Ramos (cell line): ENCODE data around the gene TYW1B.
"Not testable (repeated sequence)": the region's sequence is repeated elsewhere in the genome, so short reads cannot be mapped to it uniquely, and the experiment has no call there.

Experiments used
- in situ Hi-C: fragments of 300-500 bp; cut with MboI; formaldehyde crosslinking; loops from one replicate; pipeline ENCODE4 v1.14.3; 2022; ENCODE audit warnings: low sequenced_read_pairs; ENCODE audit not compliant: unreplicated experiment

Gene TYW1B

GRCh38 chr7:72766994-72767393 is 61.0 kb downstream of the TYW1B start:
- in situ Hi-C loops: not testable (repeated sequence)

- in situ Hi-C loops: no loop called here
These were observed 67.4 kb downstream of the TYW1B start for GRCh38 chr7:72760602-72761001.

DNA sequence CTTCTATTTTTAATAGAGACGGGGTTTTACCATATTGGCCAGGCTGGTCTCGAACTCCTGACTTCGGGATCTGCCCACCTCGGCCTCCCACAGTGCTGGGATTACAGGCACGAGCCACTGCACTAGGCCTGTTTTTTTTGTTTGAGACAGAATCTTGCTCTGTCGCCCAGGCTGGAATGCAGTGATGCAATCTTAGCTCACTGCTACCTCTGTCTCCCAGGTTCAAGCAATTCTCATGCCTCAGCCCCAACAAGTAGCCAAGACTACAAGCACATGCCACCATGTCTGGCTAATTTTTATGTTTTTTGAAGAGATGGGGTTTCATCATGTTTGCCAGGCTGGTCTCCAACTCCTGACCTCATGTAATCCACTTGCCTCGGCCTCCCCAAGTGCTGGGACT is 73.7 kb downstream of the TYW1B start:
- in situ Hi-C loops: no loop called here

DNA sequence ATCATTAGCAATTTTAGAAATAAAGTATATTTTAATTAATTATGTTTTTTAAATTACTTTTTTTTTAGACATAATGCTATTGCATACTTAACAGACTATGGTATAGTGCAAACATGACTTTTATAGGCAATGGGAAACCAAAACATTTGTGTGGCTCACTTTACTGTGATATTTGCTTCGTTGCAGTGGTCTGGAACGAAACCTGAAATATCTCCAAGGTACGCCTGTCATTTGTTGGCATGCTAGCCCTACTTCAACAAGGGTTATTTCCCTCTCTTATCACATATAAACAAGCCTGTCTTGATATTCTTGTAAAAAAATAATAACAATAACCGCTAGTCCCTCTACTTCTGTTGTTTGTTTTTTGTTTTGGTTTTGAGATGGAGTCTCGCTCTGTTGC is 74.2 kb downstream of the TYW1B start:
- in situ Hi-C loops: no loop called here

GRCh38 chr7:72753229-72753628 is 74.8 kb downstream of the TYW1B start:
- in situ Hi-C loops: not testable (repeated sequence)

DNA sequence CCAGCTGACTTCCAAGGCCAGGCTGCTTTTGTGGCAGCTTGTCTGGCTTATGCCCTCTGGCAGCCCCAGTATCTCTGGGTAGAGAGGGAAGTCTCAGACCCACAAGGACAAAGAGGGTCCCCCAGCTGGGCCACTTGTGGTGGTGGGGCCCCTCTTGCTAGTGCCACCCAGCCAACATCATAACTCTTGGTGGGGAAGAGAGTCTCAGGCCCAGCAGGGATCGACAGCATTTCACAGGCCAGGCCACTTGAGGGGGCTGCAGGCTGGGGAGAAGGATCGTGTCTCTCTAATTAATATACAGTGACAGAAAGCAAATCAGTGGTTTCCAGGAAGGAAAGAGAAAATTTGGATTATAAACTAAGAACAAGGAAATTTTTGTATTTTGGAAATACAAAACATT is 76.0 kb downstream of the TYW1B start:
- in situ Hi-C loops: no loop called here

- in situ Hi-C loops: no loop called here
These were observed 76.6 kb downstream of the TYW1B start for GRCh38 chr7:72751378-72751777.

DNA sequence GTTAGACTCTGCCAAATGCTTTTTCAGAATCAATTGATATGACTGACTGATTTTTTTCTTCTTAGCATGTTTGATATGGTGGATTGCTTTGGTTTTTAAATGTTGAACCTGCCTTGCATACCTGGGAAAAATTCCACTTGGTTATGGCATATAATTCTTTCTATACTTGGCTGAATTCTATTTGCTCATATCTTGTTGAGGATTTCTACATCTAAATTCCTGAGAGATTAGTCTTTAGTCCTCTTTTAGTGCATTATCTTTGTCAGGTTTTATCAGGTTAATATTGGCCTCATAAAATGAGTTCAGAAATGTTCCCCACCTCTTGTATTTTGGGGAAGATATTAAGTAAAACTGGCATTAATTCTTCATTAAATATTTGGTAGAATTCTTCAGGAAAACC is 79.4 kb downstream of the TYW1B start:
- in situ Hi-C loops: not testable (repeated sequence)

GRCh38 chr7:72744244-72744926 is 83.6 kb downstream of the TYW1B start:
- in situ Hi-C loops: not testable (repeated sequence)

GRCh38 chr7:72743801-72744200 is 84.2 kb downstream of the TYW1B start:
- in situ Hi-C loops: not testable (repeated sequence)

- in situ Hi-C loops: not testable (repeated sequence)
These were observed 88.3 kb downstream of the TYW1B start for GRCh38 chr7:72739716-72740115.

- in situ Hi-C loops: not testable (repeated sequence)
These were observed 92.1 kb downstream of the TYW1B start for GRCh38 chr7:72735855-72736254.

DNA sequence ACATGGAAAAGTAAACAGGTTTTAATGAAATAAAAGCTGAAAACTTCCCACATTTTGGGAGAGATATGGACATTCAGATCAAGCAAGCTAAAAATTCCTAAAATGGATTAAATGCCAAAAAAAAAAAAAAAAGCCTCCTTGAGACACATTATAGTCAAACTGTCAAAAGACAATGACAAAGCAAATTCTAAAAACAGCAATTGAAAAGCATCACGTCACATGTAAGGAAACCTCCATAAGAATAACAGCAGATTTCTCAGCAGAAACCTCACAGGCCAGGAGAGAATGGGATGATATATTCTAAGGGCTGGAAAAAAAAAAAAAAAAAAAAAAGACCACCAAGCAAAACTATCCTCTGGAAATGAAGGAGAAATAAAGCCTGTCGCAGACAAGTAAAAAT is 97.2 kb downstream of the TYW1B start:
- in situ Hi-C loops: not testable (repeated sequence)

DNA sequence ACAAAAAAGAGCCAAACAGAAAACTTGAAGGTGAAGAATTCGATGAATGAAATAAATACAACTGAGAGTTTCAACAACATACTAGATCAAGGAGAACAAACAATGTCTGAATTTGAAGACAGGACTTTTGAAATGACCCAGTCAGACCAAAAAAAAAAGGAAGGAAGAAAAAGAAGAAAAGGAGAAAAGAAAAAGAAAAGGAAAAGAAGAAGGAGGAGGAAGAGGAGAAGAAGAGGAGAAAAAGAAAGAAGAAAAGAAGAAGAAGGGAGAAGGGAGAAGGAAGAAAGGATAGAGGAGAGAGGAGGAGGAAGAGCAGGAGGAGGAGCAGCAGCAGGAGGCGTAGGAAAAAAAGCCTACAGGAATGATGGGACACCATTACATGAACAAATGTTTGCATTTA is 97.6 kb downstream of the TYW1B start:
- in situ Hi-C loops: not testable (repeated sequence)

GRCh38 chr7:72729130-72729529 is 98.9 kb downstream of the TYW1B start:
- in situ Hi-C loops: not testable (repeated sequence)

- in situ Hi-C loops: not testable (repeated sequence)
These were observed 105.3 kb downstream of the TYW1B start for GRCh38 chr7:72722694-72723093.

DNA sequence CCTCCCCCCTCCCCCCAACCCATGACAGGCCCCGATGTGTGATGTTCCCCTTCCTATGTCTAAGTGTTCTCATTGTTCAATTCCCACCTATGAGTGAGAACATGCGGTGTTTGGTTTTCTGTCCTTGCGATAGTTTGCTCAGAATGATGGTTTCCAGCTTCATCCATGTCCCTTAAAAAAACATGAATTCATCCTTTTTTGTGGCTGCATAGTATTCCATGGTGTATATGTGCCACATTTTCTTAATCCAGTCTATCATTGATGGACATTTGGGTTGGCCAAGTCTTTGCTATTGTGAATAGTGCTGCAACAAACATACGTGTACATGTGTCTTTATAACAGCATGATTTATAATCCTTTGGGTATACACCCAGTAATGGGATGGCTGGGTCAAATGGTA is 107.1 kb downstream of the TYW1B start:
- in situ Hi-C loops: not testable (repeated sequence)

GRCh38 chr7:72717252-72717774 is 110.7 kb downstream of the TYW1B start:
- in situ Hi-C loops: not testable (repeated sequence)

- in situ Hi-C loops: not testable (repeated sequence)
These were observed 116.1 kb downstream of the TYW1B start for GRCh38 chr7:72711927-72712326.

DNA sequence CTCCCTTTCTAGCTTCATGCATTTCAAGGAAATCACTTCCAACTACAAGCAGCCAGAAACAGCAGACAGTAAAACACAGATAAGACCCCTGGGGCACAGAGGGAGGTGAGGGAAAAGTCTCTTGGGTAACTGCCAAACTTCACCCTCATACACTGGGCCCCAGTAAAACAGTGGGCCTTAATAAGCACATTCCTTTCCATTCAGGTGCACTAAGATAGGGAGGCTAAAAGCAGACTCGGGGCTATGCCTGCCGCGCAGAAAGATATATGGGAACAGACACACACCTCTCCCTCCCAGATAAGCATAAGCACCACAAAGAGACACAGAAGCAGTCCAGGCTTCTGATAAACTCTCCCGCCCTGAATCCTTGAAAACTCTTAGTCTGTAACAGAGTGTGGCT is 117.0 kb downstream of the TYW1B start:
- in situ Hi-C loops: no loop called here

- in situ Hi-C loops: no loop called here
These were observed 118.1 kb downstream of the TYW1B start for GRCh38 chr7:72709909-72710308.

GRCh38 chr7:72708371-72709050 is 119.5 kb downstream of the TYW1B start:
- in situ Hi-C loops: not testable (repeated sequence)
